Panc1 (cell line): ENCODE data around the gene BCORL1. TPM values are rescaled to one million over a fixed set of nuclear protein-coding genes. Genes with fewer than 3 reads are reported as not detected.

ENCODE experiments used
- ATAC-seq: fragments of 200-7000 bp; cut with Tn5 transposase; 2 replicates; pipeline ENCODE4 v1.9.1; 2020; ENCODE audit warnings: mild to moderate bottlenecking, moderate library complexity
- BruUV-seq: library from RNA; stranded (reverse); fragments of 400-500 nt; replicated peaks from 2 replicates; lab custom pipeline; 2021; lab: Mats Ljungman, UMichigan
- CTCF ChIA-PET: fragments of 300-600 bp; sonication (Branson Sonifier 250); formaldehyde crosslinking; loops from one replicate; lab custom pipeline; 2022; ENCODE audit warnings: antibody characterized with exemption; lab: Charles Lee
- POLR2A ChIA-PET: fragments of 300-600 bp; sonication (Branson Sonifier 250); formaldehyde crosslinking; loops from one replicate; lab custom pipeline; 2022; ENCODE audit warnings: antibody characterized with exemption; lab: Charles Lee
- DNase-seq: peaks from one replicate; pipeline ENCODE4 v3.0.0-alpha.2; 2010; ENCODE audit warnings: low read depth, low spot score
- H3K27ac ChIP-seq: 2 replicates; pipeline ENCODE4 v1.5.1; 2011; ENCODE audit warnings: mild to moderate bottlenecking, low read length, inconsistent platforms
- H3K27me3 ChIP-seq: fragments of 200-500 bp; sonication (Bioruptor generic); 2 replicates; pipeline ENCODE4 v1.6.0; 2014; ENCODE audit warnings: low read length, inconsistent platforms; ENCODE audit not compliant: control insufficient read depth, insufficient read depth
- H3K36me3 ChIP-seq: fragments of 200-500 bp; sonication (Bioruptor generic); 2 replicates; pipeline ENCODE4 v1.5.1; 2014; ENCODE audit warnings: inconsistent platforms, mild to moderate bottlenecking, low read length, moderate library complexity; ENCODE audit not compliant: control insufficient read depth, insufficient read depth
- H3K4me1 ChIP-seq: 2 replicates; pipeline ENCODE4 v1.5.1; 2011; ENCODE audit warnings: inconsistent platforms, mild to moderate bottlenecking, low read length, moderate library complexity; ENCODE audit not compliant: control insufficient read depth, insufficient read depth
- H3K4me3 ChIP-seq, 2 experiments: 2 replicates each; pipeline ENCODE4 v1.5.1; 2011 to 2012; ENCODE audit warnings: low read depth in 2 of 2, low read length in 2 of 2, mild to moderate bottlenecking in 2 of 2, inconsistent platforms in 1 of 2, moderate library complexity in 1 of 2
- H3K9me3 ChIP-seq: fragments of 200-500 bp; sonication (Bioruptor generic); 2 replicates; pipeline ENCODE4 v1.5.1; 2014; ENCODE audit warnings: low read depth, mild to moderate bottlenecking, inconsistent platforms, low read length, moderate library complexity; ENCODE audit not compliant: control insufficient read depth, insufficient read depth
- POLR2AphosphoS5 ChIP-seq: IDR thresholded peaks from 2 replicates; pipeline ENCODE4 v1.6.1; 2012; ENCODE audit warnings: mild to moderate bottlenecking, low read depth, low read length, moderate library complexity
- REST ChIP-seq, 2 experiments: IDR thresholded peaks; 2 replicates each; pipeline ENCODE4 v1.6.1; 2011 to 2012; ENCODE audit warnings: low read depth in 2 of 2, control low read depth in 1 of 2, low read length in 1 of 2, mild to moderate bottlenecking in 1 of 2, moderate library complexity in 1 of 2; ENCODE audit not compliant: insufficient read depth in 1 of 2
- SIN3A ChIP-seq: IDR thresholded peaks from 2 replicates; pipeline ENCODE4 v1.6.1; 2012; ENCODE audit warnings: low read depth, mild to moderate bottlenecking, low read length, moderate library complexity, borderline replicate concordance; ENCODE audit not compliant: insufficient read depth
- TCF7L2 ChIP-seq: IDR thresholded peaks from 2 replicates; pipeline ENCODE4 v1.6.1; 2011; ENCODE audit warnings: mild to moderate bottlenecking, low read depth, low read length, inconsistent platforms
- in situ Hi-C: cut with HindIII; loops from 2 replicates; pipeline ENCODE4 v1.10.0; 2016; ENCODE audit warnings: low sequenced_read_pairs, low pct_unique_long_range_greater_than_20kb
- intact Hi-C: fragments of 100-400 bp; cut with micrococcal nuclease; formaldehyde crosslinking; loops from one replicate; pipeline ENCODE4 v1.10.0; 2022; ENCODE audit not compliant: unreplicated experiment
- total RNA-seq: library from RNA; stranded (reverse); gene quantifications from one replicate; pipeline ENCODE4 v1.2.1, GENCODE V29; 2021; ENCODE audit not compliant: unreplicated experiment
- TF ChIP-seq, protein P1 (sequence below): fragments of 450-650 bp; IDR thresholded peaks from 2 replicates; pipeline ENCODE4 v1.5.1; 2017; ENCODE audit warnings: mild to moderate bottlenecking

The BCORL1 gene
- total RNA-seq, 1 experiment from 2014 or later: 67.4 TPM

- H3K4me3 ChIP-seq: no peak overlapping the region
- ATAC-seq (no peak), DNase-seq (no peak)
- in situ Hi-C loops: no loop called here
- peaks cover 26% of the 10 kb centered on the region for H3K36me3 ChIP-seq
- ChIA-PET POLR2A (no interaction called here), CTCF (no interaction called here)
- no peak overlapping the region for H3K27ac ChIP-seq
- intact Hi-C loops: no loop called here
- TF ChIP-seq SIN3A (no peak), POLR2AphosphoS5 (no peak), REST (IDR thresholded peaks at IDR 0.05; ENCODE audit: insufficient read depth in 1 of 2, low read depth in 2 of 2, low read length in 1 of 2) (no peak), TCF7L2 (no peak)
- TF ChIP-seq, protein P1, sequence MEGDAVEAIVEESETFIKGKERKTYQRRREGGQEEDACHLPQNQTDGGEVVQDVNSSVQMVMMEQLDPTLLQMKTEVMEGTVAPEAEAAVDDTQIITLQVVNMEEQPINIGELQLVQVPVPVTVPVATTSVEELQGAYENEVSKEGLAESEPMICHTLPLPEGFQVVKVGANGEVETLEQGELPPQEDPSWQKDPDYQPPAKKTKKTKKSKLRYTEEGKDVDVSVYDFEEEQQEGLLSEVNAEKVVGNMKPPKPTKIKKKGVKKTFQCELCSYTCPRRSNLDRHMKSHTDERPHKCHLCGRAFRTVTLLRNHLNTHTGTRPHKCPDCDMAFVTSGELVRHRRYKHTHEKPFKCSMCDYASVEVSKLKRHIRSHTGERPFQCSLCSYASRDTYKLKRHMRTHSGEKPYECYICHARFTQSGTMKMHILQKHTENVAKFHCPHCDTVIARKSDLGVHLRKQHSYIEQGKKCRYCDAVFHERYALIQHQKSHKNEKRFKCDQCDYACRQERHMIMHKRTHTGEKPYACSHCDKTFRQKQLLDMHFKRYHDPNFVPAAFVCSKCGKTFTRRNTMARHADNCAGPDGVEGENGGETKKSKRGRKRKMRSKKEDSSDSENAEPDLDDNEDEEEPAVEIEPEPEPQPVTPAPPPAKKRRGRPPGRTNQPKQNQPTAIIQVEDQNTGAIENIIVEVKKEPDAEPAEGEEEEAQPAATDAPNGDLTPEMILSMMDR: no peak
- no TSS peak for BruUV-seq
- H3K4me1 ChIP-seq: no peaks in the 10 kb centered on the region
- H3K27me3 ChIP-seq: no peaks in the 10 kb centered on the region
- H3K9me3 ChIP-seq: no peaks in the 10 kb centered on the region
These were observed 51.7 kb downstream of the BCORL1 start for GRCh38 chrX:130034178-130034577.

DNA sequence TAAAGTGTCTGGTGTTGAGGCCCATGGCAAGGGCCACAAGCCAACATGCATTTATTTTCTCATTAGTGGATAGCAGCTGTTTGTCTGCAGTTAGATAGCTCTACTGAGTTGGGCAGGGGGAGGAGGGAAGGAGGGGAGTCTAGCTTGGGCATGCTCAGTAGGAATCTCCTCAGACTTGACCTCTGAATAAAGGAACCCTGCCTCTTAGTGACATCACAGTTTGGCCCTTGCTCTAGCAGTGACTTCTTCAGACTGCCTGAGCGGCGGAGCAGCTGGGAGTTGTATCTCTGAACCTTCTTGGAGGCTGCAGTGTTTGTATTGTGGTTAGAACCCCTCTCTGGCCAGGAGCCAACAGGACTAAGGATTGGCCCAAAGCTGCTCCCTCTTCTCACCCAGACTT lies 57.4 kb downstream of the BCORL1 start:
- no peaks in the 10 kb centered on the region for H3K9me3 ChIP-seq
- no peak for DNase-seq
- intact Hi-C loops: no loop called here
- BruUV-seq: no TSS peak
- peaks cover 13% of the 10 kb centered on the region for H3K36me3 ChIP-seq
- POLR2A ChIA-PET: no interaction called here
- H3K27me3 ChIP-seq: no peaks in the 10 kb centered on the region
- CTCF ChIA-PET: interaction anchor here (0.5 to 0.9 kb wide), 3 partner anchors 20 to 114 kb away, joined by 3 to 6 read pairs (median 4); no protein-coding TSS in a partner anchor
- H3K4me1 ChIP-seq: no peaks in the 10 kb centered on the region
- ATAC-seq: no peak
- no peak for TF ChIP-seq SIN3A
- no peak for TF ChIP-seq TCF7L2
- no peak for TF ChIP-seq POLR2AphosphoS5
- no peak for TF ChIP-seq REST (IDR thresholded peaks at IDR 0.05; ENCODE audit: insufficient read depth in 1 of 2, low read depth in 2 of 2, low read length in 1 of 2)
- TF ChIP-seq, protein P1: no peak
- in situ Hi-C loops: no loop called here
- H3K27ac ChIP-seq: no peak overlapping the region
- H3K4me3 ChIP-seq: no peak overlapping the region
